Sigmoid colon (tissue), 7 donors: Measurements from ENCODE around the gene KLHL2. TPM values are rescaled to one million over a fixed set of nuclear protein-coding genes. Genes with fewer than 3 reads are reported as not detected.
"Not testable (repeated sequence)": the region's sequence is repeated elsewhere in the genome, so short reads cannot be mapped to it uniquely, and the experiment has no call there.

Source experiments
- DNase-seq: peaks from one replicate; pipeline ENCODE4 v3.0.0-alpha.2; 2019
- H3K27ac ChIP-seq, 4 donors: fragments of 200-600 bp; sonication (generic); one replicate each; pipeline ENCODE4 v1.5.1; 2016 to 2019; ENCODE audit warnings: mild to moderate bottlenecking in 1 of 4
- H3K27me3 ChIP-seq, 3 donors: fragments of 200-600 bp; sonication (generic); one replicate each; pipeline ENCODE4 v1.5.1; 2019; ENCODE audit warnings: mild to moderate bottlenecking in 1 of 3
- H3K36me3 ChIP-seq, 4 donors: fragments of 200-600 bp; sonication (generic); one replicate each; pipeline ENCODE4 v1.5.1; 2016 to 2019
- H3K4me1 ChIP-seq, 4 donors: fragments of 200-600 bp; sonication (generic); one replicate each; pipeline ENCODE4 v1.5.1; 2017 to 2019
- H3K4me3 ChIP-seq, 4 donors: fragments of 200-600 bp; sonication (generic); one replicate each; pipeline ENCODE4 v1.5.1; 2017 to 2019; ENCODE audit warnings: mild to moderate bottlenecking in 2 of 4, moderate library complexity in 1 of 4
- H3K9me3 ChIP-seq, 4 donors: fragments of 200-600 bp in 3 of 4; sonication (generic) in 3 of 4; one replicate each; pipeline versions ENCODE4 v1.5.1 to v1.6.1; 2013 to 2019
- EP300 ChIP-seq, 4 donors: sonication (generic); formaldehyde crosslinking; IDR thresholded peaks; one replicate each; pipeline ENCODE4 v1.6.1; 2017; ENCODE audit warnings: antibody characterized with exemption in 4 of 4
- POLR2A ChIP-seq, 2 donors: fragments of 450-650 bp; IDR thresholded peaks; one replicate each; pipeline ENCODE4 v1.6.1; 2016; ENCODE audit warnings: antibody characterized with exemption in 2 of 2, mild to moderate bottlenecking in 2 of 2, moderate library complexity in 2 of 2
- POLR2AphosphoS5 ChIP-seq, 4 donors: sonication (generic); formaldehyde crosslinking; IDR thresholded peaks; one replicate each; pipeline ENCODE4 v1.6.1; 2017; ENCODE audit warnings: antibody characterized with exemption in 4 of 4
- WGBS, 2 donors: extraction: QIAGEN DNeasy Blood & Tissue Kit; methylation state at CpG; one replicate each; pipeline ENCODE4 v1.1.7; 2013; 5-methylcytosine and 5-hydroxymethylcytosine counted together
- intact Hi-C: fragments of 100-400 bp; cut with DNase I; formaldehyde crosslinking; loops from one replicate; pipeline ENCODE4 v1.15.1; 2023
- polyA plus RNA-seq, 3 donors: library from polyadenylated mRNA; stranded (reverse); fragments of 200-250 nt; gene quantifications; one replicate each; pipeline ENCODE4 v1.2.3, GENCODE V29; 2013
- total RNA-seq, 4 donors: library from RNA; depleted of rRNA; stranded (reverse); fragments of >200 nt; gene quantifications; one replicate each; pipeline ENCODE4 v1.1.0, GENCODE V29; 2016
- TF ChIP-seq, protein P1 (sequence below), 4 experiments: fragments of 450-650 bp in 3 of 4; fragments of 200-600 bp in 1 of 4; IDR thresholded peaks; one replicate each; pipeline ENCODE4 v1.5.1; 2016 to 2019; ENCODE audit warnings: antibody characterized with exemption in 4 of 4, mild to moderate bottlenecking in 3 of 4, moderate library complexity in 2 of 4
- donor health status: healthy with polysubstance abuse.
- donor health status: Bipolar disorder and iron deficiency.
- donor health status: healthy.

The KLHL2 gene
- total RNA-seq (10 to 100 TPM; 14.4 to 25.7 (median 18.8) TPM), polyA plus RNA-seq (10 to 100 TPM in 2 of 3 donors, 1 to 10 TPM in 1; 9.2 to 12.0 (median 11.3) TPM)

DNA sequence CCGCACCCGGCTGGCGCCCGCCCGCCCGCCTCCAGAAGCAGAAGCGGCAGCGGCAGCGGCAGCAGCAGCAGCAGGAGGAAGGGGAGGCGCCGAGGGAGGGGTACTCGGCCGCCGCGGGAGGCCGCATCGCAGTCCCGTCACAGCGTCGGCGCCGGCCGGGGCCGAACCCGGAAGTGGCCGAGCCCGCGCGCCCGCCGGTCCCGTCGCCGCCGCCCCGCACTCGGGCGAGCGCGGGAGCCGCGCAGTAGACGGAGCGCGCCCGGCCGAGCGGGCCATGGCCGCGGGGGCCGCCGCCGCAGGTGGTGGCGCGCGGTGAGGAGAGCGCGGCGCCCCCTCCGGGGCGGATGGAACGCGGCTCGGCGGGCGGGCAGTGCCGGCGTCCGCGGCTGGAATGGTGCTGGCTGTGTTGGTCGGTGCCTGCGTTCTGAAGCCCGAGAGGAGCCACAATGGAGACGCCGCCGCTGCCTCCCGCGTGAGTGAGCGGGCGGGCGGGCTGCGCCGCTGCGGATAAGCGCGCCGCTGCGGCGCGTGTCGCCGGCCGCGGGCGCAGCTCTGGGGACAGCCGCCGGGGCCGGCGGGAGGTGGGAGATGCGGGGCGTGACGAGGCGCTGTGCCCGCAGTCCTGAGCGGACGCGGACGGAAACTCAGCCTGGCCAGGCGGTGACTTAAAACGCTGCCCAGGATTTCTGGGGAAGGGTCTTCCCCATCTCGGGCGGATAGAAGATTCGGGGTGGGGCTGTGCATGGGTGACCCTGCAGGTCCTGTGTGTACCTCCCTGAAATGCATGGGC lies at the start of gene KLHL2:
TSS of gene KLHL2 (plus strand) at position 131 of the 790 bp plus-strand sequence. CDS start at position 447, 316 bp downstream.
- H3K4me3 ChIP-seq: peak within 1 kb of the TSS; percentile 47 to 97 (median 93)
- H3K27me3 ChIP-seq: no peaks in the 10 kb centered on the region
- peak within 1 kb of the TSS; percentile 81 to 93 (median 88) for H3K27ac ChIP-seq
- 0% methylated on average over 113 of the region's 113 CpGs for WGBS, 2 donors
- DNase-seq: peak; percentile 88
- intact Hi-C loops: loop anchor here (1.0 to 5.0 kb wide), 2 partner anchors 95 to 120 kb away; partner anchors contain the start of genes MSMO1 and TMEM192
- peaks cover 0 to 25% (median 22%) of the 10 kb centered on the region in 4 donors for H3K4me1 ChIP-seq
- H3K9me3 ChIP-seq: no peaks in the 10 kb centered on the region
- TF ChIP-seq POLR2AphosphoS5 (IDR thresholded peaks at IDR 0.05): peak in 3 of 4 donors; percentile 37 to 54 (median 41)
- no peak for TF ChIP-seq EP300 (IDR thresholded peaks at IDR 0.05)
- H3K36me3 ChIP-seq: no peaks in the 10 kb centered on the region

GRCh38 chr4:165158762-165159161 lies 48.6 kb upstream of the KLHL2 start:
- H3K27ac ChIP-seq: no peak overlapping the region
- peaks cover 0 to 4% (median 0%) of the 10 kb centered on the region in 4 donors for H3K9me3 ChIP-seq
- H3K4me3 ChIP-seq: no peak overlapping the region
- no peaks in the 10 kb centered on the region for H3K4me1 ChIP-seq
- no peak for TF ChIP-seq EP300 (IDR thresholded peaks at IDR 0.05)
- TF ChIP-seq POLR2AphosphoS5 (IDR thresholded peaks at IDR 0.05): no peak
- TF ChIP-seq POLR2A (IDR thresholded peaks at IDR 0.05): no peak
- TF ChIP-seq, protein P1, sequence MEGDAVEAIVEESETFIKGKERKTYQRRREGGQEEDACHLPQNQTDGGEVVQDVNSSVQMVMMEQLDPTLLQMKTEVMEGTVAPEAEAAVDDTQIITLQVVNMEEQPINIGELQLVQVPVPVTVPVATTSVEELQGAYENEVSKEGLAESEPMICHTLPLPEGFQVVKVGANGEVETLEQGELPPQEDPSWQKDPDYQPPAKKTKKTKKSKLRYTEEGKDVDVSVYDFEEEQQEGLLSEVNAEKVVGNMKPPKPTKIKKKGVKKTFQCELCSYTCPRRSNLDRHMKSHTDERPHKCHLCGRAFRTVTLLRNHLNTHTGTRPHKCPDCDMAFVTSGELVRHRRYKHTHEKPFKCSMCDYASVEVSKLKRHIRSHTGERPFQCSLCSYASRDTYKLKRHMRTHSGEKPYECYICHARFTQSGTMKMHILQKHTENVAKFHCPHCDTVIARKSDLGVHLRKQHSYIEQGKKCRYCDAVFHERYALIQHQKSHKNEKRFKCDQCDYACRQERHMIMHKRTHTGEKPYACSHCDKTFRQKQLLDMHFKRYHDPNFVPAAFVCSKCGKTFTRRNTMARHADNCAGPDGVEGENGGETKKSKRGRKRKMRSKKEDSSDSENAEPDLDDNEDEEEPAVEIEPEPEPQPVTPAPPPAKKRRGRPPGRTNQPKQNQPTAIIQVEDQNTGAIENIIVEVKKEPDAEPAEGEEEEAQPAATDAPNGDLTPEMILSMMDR (IDR thresholded peaks at IDR 0.05): no peak
- H3K36me3 ChIP-seq: no peaks in the 10 kb centered on the region
- DNase-seq: no peak
- intact Hi-C loops: no loop called here
- no peaks in the 10 kb centered on the region for H3K27me3 ChIP-seq

DNA sequence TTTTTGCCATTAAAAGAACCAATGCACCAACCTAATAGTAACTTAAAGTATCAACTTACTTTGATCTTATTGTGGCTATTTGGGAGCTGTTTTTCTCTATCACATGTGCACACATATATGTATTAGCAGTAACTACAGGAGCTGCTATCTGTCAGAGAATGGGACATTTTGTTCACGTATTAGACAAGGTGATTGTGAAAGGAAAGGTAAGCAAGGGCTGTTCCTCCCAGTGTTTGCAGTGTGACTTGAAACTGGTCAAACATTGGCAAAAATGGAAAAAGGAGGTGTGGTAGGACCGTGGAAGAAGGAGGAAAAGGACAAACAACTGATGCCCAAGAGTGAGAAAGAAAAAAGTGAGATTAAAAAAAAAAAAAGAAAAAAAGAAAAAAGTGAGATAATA lies 43.1 kb upstream of the KLHL2 start:
- Histone ChIP-seq H3K4me1 (no peaks in the 10 kb centered on the region), H3K27ac (no peak overlapping the region), H3K27me3 (no peaks in the 10 kb centered on the region), H3K36me3 (no peaks in the 10 kb centered on the region), H3K4me3 (no peak overlapping the region), H3K9me3 (no peaks in the 10 kb centered on the region)
- no peak for TF ChIP-seq POLR2A (IDR thresholded peaks at IDR 0.05)
- TF ChIP-seq, protein P1 (IDR thresholded peaks at IDR 0.05): no peak
- intact Hi-C loops: no loop called here
- DNase-seq: no peak
- 48 to 66% methylated on average over 2 of the region's 2 CpGs for WGBS, 2 donors

GRCh38 chr4:165166872-165167271 lies 40.5 kb upstream of the KLHL2 start:
- intact Hi-C loops, H3K27ac ChIP-seq, H3K9me3 ChIP-seq, H3K4me3 ChIP-seq, DNase-seq, H3K27me3 ChIP-seq, H3K4me1 ChIP-seq, H3K36me3 ChIP-seq: not testable (repeated sequence)
- 96% methylated on average over 1 of the region's 1 CpG for WGBS, 2 donors

DNA sequence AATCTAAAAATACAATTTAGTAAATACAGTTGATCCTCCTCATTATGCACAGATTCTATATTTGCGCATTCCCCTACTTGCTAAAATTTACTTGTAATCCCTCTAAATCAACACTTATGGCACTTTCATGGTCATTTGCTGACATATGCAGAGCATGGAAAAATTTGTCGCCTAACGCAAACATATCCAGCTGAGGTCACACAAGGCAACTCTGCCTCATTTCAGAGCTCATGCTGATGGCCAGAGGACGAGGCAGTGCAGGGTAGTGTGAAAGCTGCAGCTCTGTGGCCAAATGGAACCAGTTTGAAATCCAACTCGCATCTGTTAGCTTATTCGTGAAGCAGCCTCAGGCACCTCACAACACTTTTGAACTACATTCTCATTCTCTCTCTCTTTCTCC lies 39.7 kb upstream of the KLHL2 start:
- intact Hi-C loops: no loop called here
- no peaks in the 10 kb centered on the region for H3K36me3 ChIP-seq
- H3K4me3 ChIP-seq: no peak overlapping the region
- no peaks in the 10 kb centered on the region for H3K27me3 ChIP-seq
- no peak overlapping the region for H3K27ac ChIP-seq
- WGBS, 2 donors: 73 to 76% methylated on average over 6 of the region's 6 CpGs
- no peak for DNase-seq
- H3K9me3 ChIP-seq: no peaks in the 10 kb centered on the region
- H3K4me1 ChIP-seq: no peaks in the 10 kb centered on the region
- no peak for TF ChIP-seq POLR2AphosphoS5 (IDR thresholded peaks at IDR 0.05)
- no peak for TF ChIP-seq EP300 (IDR thresholded peaks at IDR 0.05)
- TF ChIP-seq, protein P1 (IDR thresholded peaks at IDR 0.05): no peak
- TF ChIP-seq POLR2A (IDR thresholded peaks at IDR 0.05): no peak
